Left hindlimb (tissue), 1 donor: ENCODE measurements around the gene LEKR1.
"Not testable (repeated sequence)": the region's sequence is repeated elsewhere in the genome, so short reads cannot be mapped to it uniquely, and the experiment has no call there.

Source experiments
- DNase-seq: peaks from one replicate; pipeline ENCODE4 v3.0.0-alpha.2; 2018

LEKR1 gene

DNA sequence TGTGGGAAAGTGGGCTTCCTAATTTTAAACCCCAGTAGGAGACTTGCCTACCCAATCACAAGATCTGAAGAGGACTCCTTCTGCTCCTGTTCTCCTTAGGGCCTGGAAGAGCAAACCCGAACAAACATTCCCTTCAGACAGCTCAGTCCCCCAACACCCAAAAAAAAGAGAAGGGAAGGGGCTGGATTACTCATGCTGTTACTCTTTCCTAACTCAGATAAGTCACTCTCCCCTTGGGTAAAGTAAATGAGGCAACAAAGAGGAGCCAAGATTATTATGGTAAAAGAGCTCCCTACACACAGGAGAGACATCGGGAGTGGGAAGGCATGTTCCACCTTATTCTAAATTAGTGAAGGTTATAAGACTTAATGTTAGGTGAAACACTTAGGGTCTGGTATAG, 18.1 kb upstream of the LEKR1 start:
- DNase-seq: no peak

GRCh38 chr3:156811089-156811862, 14.9 kb upstream of the LEKR1 start:
- DNase-seq: no peak

DNA sequence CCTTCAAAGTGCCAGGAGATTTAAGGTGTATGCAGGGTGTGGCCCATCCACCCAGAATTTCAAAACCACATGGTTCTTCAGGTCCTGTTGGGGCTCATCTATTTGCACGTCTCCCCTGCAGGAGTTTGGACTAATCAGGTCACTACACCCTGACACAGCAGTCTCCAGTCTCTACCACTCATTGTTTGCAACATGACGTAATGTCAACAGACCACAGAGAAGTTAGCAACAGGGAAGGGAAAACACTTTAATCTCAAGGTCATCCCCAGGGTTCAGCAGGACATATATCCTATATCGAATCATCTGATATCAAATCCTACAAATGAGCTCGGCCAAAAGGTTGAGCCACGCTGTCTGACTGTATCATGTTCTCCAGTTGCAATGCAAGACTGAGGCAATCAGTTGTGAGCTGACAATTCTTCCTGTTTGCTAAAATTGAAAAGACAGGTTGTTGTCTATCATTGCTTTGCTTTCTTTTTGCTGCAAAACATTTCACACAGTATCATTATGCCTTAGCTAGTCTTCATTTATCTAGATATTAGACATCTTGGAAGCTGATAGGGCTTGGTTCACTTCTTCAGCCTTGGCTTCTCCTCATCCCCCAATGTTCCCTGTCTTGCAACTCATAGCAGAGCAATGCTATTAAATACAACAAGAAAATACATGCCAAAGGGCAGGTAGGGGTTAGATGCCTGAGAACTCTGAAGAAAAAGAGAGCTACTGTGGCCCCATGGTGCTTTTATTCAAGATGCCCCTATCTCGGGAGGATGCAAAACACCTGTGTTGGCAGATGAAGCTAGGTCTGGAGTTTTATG, 13.4 kb upstream of the LEKR1 start:
- DNase-seq: no peak

DNA sequence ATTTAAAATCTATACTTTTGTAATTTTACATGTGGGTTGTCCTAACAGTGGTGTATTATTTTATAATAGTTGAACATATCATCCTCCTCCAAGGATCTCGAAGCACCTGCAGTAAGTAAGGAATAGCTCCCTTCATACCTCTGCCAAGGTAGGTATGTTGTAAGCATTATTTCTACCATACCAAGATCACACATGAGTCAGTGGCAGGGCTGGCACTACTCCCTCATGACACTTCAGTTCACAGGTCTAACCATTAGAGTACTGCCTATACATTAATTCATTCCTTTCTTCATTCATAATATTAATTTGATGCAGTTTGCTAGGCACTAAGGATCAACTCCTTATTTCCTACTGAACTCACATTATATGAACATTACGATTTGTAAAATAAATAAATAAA, 11.9 kb upstream of the LEKR1 start:
- DNase-seq: no peak

- DNase-seq: peak; percentile 38
These were observed 9.9 kb upstream of the LEKR1 start for GRCh38 chr3:156816091-156816793.

GRCh38 chr3:156816794-156817645, 9.1 kb upstream of the LEKR1 start:
- peak; percentile 81 for DNase-seq

GRCh38 chr3:156817646-156818272, 8.4 kb upstream of the LEKR1 start:
- DNase-seq: no peak

- DNase-seq: no peak
These were observed 7.9 kb upstream of the LEKR1 start for GRCh38 chr3:156818273-156818651.

- DNase-seq: no peak
These were observed 7.3 kb upstream of the LEKR1 start for GRCh38 chr3:156818890-156819289.

DNA sequence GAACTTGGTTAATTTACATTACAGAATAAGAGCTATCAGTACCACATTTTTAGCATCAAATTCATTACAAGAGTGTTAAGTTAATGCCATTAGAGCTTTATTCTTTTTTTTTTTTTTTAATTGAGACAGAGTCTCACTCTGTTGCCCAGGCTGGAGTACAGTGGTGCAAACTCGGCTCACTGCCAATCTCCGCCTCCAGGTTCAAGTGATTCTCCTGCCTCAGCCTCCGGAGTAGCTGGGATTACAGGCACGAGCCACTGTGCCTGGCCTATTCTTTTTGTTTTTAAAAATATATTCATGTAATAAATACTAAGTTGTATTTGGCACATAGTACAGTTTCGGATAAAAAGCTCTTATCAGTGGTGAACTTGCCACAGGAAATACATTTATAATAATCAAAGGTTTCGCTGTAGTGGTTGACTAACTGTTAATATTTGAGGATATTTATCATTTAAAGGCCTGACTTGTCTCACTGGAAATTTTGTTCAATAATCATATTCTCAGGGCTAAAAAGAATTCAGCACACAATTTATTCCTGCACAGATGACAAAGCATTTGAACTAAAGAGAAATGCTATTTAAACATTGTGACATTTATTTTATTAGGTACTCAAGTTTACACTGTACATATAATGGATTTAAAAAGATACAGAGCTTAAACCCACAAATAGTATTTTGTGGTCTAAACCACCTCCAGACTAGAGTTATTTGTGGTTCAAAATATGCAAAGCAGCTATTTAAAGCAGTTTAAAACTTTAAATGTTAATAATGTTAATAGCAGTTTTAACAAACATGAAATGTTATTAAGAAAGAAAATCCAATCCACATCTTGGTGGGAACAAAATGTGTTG, 6.1 kb upstream of the LEKR1 start:
- DNase-seq: no peak

- no peak for DNase-seq
These were observed 5.5 kb upstream of the LEKR1 start for GRCh38 chr3:156820692-156821080.

- not testable (repeated sequence) for DNase-seq
These were observed 3.4 kb upstream of the LEKR1 start for GRCh38 chr3:156822626-156823260.

- DNase-seq: no peak
These were observed 384 bp upstream of the LEKR1 start for GRCh38 chr3:156825795-156826143.

DNA sequence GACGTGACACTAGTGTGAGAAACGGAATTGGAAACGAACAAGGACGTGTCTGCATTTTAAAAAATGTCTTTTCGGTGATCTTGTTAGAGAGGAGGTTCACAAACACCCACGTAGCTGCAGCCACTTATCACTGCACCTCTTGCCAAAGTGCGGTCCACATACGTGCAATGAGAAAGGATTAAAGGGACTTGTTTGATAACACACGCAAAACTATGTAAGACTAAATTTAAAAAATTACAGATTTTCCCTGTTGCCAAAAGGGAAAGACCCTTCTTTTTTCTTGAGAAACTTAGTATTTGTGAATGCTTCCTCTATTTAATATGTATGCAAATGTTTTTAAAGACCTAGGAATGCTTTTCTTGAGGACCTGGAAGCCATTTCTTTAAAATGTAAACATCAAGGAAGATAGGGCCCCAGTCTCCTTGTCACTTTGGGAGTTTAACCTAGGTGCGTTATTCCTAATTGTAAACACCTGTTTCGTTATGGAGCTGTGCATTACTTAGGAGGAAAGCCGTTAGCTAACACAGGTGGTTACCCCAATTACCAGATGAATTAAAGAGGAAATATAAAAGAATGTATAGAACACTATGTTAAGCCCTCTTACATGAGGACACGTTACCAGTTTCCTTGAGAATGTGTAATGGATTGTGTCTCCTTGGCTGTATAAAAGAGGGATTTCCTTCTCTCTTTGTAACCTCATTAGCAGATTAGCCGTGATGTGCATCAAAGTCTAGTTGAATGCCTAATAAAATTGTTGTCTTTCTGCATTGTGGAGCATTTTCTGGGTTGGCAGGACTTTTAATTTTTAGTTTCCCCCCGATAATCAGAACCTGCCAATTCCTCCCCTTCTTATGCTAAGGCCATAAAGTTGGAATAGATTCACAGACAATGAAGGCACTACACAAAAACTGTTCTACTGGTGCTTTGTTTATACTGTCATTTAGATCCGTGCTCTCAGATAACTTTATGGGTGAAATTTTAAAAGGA, 1.0 kb downstream of the LEKR1 start:
- DNase-seq: no peak

- DNase-seq: no peak
These were observed 4.9 kb downstream of the LEKR1 start for GRCh38 chr3:156831006-156831405.

DNA sequence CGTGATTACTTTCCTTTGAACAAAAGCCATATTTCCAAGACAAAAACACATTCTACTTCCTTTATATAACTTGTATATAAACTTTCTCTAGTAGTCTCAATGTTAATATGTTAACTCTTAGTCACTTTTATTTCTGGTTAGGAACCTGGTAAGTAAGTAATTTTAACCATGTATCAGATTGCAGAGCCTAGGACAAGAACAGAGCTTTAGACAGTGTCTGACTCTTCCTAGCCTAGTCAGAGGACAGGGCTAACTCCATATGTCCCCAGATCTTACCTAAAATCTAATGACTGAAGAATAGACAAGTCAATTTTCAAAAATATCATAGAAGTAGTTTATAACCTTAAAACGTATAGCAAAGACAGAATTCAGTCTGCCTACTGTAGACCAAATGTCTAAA, 8.3 kb downstream of the LEKR1 start:
- no peak for DNase-seq

DNA sequence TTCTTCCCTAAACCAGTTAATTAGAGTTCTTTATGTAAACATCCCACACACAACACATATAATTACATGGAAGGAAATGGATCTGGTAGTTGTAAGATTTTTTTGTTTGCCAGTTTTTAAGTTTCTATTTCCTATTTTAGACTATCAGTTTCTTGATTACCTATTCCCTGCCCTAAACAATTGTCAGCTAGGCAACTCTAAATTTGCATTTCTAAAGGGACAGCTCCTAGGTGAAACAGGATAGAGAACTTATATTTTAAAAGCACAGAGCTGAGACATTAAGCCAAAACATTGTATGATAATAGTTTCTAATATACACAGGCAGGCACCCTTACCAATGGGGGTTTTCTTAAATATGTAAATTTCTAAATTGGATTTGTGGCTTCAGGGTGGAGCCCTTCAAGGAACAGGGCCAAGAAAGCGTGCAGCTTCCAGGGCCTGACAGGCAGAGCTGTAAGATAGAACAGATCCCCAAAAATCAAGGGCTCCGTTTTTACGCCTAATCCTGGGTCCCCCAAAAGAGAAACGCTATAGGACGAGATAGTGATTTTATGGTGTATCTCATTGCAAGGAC, 8.9 kb downstream of the LEKR1 start:
- no peak for DNase-seq

DNA sequence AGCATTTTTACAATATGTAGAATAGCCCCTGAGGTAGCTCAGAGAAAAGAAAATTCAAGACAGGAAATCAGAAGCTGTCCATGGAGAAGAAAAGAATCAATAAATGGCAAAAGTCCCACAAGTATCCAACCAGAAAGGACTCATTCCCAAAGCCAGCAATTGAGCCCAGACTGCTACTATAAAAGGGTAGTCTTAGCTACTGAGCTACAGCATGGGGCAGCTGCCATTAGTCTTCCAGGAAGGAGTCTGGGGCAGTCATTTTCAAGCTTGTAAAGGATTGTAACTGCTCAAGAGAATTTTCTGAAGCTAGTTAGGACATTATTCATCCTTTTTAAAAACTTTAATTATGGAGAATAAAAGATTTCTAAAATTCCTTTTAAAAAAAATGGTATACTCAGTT, 10.5 kb downstream of the LEKR1 start:
- no peak for DNase-seq

DNA sequence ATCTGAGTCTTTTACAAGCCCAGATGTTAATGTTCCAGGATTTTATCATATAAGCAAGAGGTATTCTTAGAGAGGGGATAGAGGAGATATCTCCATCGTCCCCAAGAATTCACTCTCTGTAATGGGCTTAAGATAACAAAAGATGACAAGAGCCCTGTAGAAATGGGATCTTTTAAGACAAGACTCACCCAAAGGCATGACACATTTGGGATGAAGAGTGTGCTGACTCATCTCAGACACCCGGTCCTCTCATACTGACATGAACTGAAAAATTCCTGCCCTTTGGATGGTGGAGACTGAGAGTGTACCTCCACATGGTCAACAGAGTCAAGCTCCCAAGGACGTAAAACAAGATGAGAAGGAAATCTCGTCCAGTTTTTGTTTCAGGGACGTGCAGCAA, 11.0 kb downstream of the LEKR1 start:
- DNase-seq: no peak
